ENCODE measurements around the gene RASGRF2.

Gene RASGRF2, protein sequence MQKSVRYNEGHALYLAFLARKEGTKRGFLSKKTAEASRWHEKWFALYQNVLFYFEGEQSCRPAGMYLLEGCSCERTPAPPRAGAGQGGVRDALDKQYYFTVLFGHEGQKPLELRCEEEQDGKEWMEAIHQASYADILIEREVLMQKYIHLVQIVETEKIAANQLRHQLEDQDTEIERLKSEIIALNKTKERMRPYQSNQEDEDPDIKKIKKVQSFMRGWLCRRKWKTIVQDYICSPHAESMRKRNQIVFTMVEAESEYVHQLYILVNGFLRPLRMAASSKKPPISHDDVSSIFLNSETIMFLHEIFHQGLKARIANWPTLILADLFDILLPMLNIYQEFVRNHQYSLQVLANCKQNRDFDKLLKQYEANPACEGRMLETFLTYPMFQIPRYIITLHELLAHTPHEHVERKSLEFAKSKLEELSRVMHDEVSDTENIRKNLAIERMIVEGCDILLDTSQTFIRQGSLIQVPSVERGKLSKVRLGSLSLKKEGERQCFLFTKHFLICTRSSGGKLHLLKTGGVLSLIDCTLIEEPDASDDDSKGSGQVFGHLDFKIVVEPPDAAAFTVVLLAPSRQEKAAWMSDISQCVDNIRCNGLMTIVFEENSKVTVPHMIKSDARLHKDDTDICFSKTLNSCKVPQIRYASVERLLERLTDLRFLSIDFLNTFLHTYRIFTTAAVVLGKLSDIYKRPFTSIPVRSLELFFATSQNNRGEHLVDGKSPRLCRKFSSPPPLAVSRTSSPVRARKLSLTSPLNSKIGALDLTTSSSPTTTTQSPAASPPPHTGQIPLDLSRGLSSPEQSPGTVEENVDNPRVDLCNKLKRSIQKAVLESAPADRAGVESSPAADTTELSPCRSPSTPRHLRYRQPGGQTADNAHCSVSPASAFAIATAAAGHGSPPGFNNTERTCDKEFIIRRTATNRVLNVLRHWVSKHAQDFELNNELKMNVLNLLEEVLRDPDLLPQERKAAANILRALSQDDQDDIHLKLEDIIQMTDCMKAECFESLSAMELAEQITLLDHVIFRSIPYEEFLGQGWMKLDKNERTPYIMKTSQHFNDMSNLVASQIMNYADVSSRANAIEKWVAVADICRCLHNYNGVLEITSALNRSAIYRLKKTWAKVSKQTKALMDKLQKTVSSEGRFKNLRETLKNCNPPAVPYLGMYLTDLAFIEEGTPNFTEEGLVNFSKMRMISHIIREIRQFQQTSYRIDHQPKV (N-terminal part only)

DNA sequence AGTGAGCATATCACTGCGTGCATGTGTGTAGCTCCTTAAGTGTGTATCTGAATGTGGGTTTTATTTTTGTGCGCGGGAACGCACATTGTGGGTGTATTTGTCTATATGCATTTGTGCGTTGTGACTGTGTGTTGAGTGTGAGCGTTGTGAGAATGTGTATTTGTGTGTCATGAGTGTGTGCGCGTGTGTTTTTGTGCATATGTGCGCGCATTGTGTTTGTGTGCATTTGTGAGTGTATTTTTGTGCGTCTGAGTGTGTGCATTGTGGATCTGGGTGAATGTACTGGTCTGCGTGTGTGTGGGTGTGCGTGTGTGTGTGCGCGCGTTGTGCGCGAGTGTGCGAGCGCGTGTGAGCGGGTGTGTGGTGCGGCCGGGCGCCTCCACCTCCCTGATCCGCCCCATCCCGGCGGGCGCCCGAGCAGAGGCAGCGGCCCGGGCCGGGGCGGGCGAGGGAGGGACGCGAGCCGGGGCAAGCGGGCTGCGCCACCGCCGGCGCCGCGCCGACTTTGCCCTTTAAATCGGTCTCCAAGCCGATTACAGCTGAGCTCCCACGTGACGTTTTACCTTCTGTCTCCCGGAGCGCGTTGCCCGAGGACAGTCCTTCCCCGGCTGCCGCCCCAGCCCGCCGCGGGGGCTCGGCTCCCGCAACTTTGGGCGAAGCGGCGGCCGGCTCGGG lies at the start of gene RASGRF2:
Gene RASGRF2 (plus strand): TSS at position 596 of the 675 bp plus-strand sequence. CDS start 376 bp downstream, outside the sequence.
- DNase-seq, result no peak

DNA sequence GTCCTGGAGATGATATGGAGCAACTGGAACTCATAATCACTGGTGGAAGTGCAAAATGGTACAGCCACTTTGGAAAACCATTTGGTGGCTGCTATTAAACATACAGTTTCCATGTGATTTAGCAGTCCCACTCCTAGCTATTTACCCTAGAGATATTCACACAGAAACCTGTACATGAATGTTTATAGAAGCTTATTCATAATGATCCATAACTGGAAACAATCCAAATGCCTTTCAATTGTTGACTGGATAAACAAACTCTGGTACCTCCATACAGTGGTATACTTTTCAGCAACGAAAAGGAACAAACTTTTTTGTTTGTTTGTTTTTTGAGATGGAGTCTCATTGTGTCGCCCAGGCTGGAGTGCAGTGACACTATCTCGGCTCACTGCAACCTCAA lies 47.7 kb upstream of the RASGRF2 start:
- no peak for DNase-seq

DNA sequence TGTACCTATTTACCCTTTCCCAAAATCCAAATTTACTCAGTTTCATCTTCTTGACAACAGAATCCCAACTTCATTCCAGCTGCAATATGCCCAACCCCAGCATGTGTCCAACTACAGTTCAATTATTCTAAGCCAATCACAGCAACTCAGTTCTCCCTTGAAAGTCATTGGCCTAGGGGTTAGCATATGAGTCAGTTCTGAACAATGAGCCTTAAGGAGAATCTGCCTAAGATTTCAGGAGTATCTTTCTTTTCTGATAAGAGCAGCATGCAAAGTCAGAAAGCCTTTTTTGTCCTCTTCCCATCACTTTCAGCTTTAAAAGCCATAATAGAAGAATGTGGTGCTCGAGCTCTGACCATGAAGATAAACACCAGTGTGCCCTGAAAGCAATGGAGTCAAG lies 44.4 kb upstream of the RASGRF2 start:
- no peak for DNase-seq

DNA sequence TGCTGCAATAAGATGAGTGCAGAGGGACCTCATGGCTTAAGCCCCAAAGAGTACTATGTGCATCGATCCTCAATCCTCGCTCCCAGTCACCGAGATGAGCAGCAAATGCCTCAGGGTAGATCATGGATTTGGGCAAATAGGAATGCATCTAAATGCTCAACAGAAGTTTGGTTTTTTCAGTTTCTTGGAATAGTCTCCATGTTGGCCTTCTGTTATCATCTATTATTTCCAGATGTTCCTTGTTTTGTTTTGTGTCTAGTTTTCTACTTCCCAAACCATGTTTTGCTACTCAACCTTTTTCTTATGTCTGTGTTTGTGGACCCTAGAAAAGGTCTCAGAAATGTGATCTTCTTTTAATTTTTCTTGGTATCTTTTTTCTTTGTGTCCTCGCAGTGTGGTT lies 43.5 kb upstream of the RASGRF2 start:
- no peak for DNase-seq

DNA sequence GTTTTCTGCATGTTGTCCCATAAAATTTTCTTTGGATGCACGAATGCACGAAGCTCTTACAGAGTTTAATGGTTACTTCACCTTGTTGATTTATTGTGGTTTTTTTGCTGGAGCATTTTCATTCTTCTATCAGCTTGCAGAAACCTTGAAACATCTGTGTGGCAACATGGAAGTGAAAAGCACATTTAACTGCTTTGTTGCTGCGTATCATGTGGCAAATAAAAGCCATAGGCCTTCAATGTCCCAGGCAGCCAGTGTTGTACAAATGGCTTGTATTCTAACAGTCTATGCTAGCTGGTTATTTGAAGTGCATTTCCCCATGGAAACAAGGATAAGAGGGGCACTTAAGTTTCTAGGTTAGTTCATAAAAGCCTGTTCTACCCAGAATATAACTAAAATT lies 42.5 kb upstream of the RASGRF2 start:
- no peak for DNase-seq

DNA sequence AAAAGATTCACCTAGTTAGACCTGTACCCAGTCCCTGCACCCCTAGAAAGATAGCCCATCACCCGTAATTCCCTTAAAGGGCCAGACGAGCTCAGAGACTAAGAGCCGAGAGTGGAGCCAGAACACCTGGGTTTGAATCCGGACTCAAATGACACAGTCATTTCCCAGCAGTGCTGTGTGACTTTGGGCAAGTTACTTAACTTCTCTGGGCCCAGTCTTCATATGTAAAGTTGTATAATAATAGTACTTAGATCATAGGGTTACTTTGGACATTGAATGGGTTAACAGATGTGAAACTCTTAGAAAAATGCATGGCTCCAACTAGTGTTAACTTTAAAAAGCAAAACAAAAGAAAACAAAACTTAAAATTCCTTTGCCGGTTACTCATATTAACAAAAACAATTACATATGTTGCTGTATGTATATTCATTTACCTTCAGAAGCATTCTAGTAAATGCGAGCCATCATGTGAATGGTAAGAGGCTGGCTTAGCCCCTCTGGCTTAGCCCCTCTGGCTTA lies 40.4 kb upstream of the RASGRF2 start:
- DNase-seq, result no peak

DNA sequence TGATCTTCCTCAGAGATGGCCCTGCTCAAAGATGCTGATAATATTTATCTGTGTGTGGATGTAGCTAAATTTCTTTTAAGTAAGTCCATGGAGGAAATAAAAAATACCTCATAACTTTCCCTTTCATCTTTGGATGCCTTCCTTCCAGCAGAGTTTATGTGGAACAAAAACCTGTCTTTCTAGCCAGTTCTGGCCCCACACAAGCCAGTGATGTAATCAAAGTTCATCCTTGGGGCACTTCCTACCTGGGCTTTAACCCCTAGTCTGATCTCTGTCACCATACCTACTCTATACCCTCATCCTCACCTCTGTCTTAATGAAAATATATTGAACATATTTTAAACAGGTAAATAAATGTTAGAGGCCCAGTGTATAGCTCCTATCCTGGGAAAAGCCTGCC lies 39.8 kb upstream of the RASGRF2 start:
- DNase-seq, result no peak

DNA sequence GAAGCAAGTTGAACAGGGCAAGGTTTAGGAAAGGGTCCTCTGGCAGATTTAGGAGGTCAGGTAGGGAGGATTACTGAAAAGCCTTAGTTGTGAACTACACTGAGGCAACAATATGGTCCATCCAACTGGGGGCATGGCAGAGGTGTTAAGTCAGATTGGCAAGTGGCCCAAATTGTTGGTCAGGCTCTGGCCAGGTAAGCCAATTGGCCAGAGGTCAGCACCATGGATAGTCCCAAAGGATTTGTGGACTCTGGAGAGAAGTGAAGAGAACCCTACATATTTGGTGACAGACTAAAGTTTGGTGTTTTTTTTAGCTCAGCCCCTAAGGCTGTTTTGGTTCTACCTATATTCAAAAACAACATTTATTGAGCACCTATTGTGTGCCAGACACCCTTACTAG lies 39.1 kb upstream of the RASGRF2 start:
- no peak for DNase-seq

DNA sequence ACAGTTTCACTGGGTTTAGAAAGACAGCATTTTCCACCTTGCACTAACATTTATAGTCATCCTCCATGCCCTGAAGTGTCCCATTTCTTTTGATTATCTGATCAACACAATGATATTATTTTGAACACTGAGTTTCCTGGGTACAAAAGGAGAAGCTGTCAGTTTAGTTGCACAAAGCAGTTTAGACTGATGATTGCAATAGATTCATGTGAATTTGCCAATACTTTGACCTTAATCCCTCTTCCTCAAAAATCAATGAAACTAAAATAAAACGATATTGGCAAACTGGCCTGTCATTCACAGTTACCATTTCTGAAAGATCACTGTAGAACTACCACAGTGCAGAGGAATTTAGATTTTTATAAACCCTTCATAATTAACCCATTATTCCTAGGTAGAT lies 34.2 kb upstream of the RASGRF2 start:
- DNase-seq, result no peak

DNA sequence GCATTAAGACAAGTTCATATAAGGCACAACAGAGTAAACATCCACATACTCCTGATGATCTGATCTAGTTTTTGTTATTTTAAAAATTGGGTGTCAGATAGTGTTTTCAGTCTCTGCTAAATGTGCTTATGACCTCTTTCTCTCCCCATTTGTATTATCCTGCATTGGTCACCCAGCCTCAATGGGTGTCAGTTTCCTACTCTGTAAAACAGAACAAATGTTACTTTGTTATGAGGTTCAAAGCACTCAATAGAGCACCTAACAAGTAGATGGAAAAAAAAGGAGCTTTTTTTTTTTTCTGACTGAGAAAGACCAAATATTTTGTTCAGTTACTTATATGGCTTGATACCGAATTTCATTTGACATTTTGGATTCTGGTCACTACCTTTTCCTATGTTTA lies 33.6 kb upstream of the RASGRF2 start:
- no peak for DNase-seq

DNA sequence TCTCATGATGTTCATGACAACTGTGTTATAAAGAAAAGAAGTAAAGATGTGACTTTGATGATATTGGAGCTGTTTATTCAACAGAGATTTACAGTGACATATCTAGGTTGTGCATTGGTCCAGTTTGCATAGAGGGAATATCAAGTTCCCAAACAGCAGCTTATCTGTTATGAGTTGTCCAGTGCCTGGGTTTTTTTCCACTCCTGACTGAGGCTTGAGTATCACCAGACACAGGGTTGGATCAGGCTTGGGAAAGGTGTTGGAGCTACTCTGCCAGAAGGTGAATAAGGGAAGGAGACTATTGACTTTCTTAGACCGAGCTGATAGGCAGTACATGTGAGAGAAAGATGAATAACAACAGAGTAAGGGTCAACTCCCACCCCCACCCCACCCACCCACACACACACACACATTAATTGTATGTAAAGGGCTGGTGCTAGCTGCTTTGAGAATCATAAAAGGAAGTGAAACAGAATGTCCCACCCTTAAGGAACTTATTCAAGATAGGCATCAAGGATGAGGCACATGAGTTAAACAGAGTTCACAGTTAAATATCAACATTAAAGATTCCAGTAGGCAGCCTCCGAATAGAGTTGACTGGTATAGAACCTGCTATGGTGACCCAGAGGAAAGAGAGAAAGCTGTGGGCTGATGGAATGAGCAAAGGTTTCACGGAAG lies 33.0 kb upstream of the RASGRF2 start:
- DNase-seq, result no peak

DNA sequence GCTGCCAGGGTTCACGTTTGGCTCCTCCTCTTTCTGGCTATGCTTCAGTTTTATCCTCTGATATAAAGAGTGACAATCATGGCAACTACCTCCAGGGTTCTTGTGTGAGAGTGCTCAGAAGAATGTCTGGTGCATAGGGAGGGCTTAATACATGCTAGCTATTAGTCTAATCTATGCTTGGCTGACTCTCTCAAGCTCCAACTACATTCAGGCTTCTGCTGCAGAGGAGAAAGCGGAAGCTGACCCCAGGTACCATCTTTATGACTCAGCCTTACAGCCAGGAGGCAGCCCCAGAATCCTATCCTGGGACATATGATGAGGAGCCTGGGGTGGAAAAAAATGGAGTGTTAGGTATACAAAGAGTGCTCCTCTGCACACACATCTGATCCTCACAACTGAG lies 32.1 kb upstream of the RASGRF2 start:
- no peak for DNase-seq

DNA sequence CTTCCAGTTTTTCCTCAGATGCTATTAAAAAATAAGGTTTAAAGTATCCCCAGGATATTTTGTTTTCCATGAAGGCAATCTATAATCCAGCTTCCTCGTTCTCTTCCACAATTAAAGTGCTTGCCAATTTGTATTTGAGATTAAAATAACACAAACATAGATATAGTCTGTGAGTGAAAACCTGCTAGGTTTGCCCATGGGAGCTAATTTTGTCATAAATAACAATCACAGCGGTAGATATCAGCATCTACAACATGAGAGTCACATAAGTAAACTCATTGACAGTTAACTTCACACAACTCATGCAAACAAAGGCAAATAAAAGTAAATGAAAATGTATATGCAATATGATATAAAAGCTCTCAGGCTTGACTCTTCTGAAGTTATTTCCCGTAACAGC lies 29.2 kb upstream of the RASGRF2 start:
- no peak for DNase-seq

DNA sequence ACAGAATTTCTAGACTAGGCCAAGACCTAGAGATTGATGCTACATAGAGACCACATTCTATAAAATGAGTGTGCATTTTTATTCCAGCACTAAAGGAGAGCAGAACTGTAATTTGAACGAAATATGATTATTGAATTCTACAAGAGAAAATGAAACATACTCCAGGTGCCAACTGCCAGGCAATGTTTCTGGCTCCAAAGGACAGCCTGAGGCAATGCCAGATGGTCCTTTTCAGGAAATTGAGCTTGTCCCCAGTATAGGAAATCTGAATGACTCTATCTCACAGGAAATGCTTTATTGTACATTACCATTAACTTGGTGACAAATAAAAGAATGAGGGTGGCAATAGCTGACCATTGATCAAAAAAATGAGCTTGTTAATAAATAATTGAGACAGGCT lies 28.8 kb upstream of the RASGRF2 start:
- DNase-seq, result no peak

DNA sequence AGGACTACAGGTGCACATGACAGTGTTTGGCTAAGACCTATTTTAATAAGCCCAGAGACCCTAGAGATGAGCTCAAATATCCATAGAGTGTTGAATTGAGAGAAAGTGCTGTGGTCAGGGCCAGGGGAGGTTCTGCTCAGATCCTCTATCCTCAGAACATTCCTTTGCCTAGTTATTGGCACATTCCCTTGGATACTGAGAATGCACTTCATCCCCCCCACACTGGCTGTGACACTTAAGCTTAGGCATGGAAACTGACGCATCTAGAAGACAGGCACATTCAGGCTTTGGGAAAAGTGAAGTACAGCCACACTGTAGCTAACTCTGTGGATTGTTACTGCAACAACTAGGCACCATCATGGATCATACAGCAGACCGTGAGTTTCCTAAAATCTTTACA lies 27.1 kb upstream of the RASGRF2 start:
- DNase-seq, result no peak

DNA sequence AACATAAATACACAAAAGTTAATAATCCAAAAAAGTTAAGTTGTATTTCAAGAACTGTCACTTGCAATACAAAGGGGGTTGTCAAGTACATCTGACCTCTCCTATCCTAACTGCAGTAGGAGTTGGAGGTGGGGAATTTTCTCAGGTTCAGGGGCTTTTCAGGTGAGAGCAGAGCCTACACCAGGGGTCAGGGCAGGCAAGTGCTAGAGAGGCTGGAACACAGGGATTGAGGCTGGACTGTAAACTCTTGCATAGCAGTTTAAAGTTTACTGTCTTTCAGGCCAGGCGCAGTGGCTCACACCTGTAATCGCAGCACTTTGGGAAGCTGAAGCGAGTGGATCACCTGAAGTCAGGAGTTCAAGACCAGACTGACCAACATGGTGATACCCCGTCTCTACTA lies 25.4 kb upstream of the RASGRF2 start:
- no peak for DNase-seq

DNA sequence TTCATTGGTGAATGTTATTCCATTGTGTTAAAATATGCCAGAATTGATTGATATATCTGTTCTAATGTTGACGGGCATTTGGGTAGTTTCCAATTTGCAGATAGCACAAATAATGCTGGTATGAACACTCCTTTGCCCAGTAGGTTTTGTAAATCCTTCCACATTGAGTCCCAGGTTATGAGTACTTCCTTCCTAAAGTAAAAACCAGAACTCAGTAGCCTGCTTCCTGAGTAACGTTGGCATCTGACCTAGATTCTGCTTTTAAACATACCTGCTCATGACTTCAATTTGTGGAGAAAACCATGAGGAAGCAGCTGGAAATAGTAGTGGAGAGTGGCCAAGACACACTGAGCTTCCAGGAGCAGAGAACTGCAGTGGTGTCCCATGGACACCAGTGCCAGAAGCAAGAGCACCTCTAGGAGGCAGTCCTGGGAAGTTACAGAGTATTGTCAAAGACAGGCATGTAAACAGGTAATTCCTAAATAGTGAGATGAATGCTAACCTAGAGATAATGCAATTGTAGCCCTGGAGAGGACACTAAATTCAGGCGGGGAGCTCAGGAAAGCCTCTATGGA lies 24.3 kb upstream of the RASGRF2 start:
- no peak for DNase-seq

DNA sequence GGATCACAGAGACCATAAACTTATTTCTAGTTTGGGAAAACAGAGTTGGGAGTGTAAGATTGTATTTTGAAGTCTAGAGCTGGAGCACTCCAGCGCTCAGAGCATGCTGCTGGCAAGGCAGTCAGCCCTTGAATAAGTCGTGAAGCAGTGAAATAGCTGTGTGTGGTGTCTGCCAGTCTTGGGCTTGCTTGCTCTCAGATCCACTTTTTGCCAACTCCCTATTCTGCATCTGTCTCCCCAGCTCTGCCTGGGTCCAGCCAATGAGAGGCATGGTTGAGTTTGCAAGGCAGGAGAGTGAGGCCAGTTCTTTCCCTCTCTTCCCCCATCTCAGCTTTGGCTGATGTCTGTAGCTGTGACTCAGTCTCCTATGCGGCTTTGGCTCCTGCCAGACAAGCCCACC lies 23.3 kb upstream of the RASGRF2 start:
- DNase-seq, result no peak

DNA sequence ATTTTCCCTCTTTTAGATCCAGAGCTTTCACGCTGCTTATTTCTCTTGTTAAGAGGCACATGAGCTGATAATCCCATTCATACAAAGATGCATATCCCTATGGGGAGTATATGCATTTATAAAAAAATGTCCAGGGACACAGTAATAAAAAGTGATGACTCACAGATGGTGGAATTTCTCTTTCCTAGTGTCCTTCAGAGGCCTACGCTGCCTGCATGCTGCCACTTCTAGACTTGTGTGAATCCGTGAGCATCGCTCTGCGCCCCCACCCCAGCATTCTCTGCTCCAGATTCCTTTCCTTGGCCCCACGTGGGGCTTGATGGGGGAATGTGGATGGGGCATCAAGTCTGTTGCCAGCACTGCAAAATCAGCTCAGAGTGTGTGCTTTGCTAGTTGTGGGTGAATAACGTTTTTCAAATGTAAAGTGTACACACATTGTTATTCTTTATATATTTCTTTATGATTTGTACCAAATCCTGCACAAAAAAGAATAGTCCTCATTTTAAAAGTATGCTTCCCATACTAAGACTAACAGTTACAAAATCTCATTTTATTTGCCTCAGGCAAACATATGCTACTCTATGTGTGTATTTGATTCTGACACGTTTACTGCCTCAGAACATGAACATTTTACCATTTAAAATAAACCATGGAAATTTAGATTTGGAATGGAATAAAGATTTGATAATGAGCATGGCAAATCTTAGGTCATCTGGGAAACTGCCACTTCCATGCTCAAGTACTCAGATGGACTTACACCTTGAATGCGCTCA lies 22.4 kb upstream of the RASGRF2 start:
- no peak for DNase-seq

DNA sequence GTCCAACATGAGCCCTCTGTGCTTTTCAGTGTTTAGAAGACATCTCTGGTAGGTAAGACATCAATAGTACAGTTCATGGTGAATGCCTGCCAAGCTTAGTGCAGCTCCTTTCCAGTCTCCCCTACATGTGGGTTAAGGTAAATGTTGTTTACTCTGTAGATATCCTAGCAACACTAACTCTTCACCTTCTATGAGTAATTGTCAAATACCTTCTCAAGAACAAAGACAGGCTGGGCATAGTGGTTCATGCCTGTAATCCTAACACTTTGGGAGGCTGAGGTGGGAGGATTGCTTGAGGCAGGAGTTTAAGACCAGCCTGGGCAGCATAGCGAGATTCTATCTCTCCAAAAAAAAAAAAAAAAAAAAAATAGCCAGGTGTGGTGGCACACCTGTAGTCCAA lies 18.7 kb upstream of the RASGRF2 start:
- DNase-seq, result no peak

DNA sequence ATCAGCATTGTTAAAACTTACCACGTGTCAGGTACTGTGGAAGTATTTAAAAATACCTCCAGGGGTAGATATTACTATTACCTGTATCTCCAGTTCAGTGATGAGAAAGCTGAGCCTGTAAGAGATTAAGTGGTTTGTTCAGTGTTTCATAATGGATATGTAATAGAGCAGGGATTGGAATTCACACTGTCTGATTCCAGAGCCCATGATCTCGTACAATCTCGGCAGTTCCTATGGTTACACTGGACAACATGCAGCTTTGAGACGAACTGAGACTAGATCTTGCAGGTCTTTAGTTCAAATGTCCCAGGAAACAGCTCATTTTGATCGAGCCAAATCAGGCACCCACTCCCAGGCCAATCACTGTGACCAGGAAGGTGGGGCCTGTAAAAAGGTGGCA lies 8.8 kb upstream of the RASGRF2 start:
- no peak for DNase-seq

All from NCI-H2107 (cell line).